ENCODE data around the gene TMEM214. TPM values are rescaled to one million over a fixed set of nuclear protein-coding genes. Genes with fewer than 3 reads are reported as not detected.

Gene TMEM214
- 39.8 and 43.1 TPM in 2 replicates for total RNA-seq

GRCh38 chr2:27032495-27033252 is at the start of gene TMEM214:
TSS of gene TMEM214 (plus strand) at chr2:27032965. CDS start at chr2:27033016, 51 bp downstream.

GRCh38 chr2:27050996-27051901 is 18.5 kb downstream of the TMEM214 start, which contains the start of gene AGBL5:
TSS of gene AGBL5 (plus strand) at chr2:27051668. CDS start at chr2:27052959, 1,291 bp downstream.

GRCh38 chr2:27071277-27071989 is 38.7 kb downstream of the TMEM214 start, which contains the start of gene OST4:
TSS of gene OST4 (minus strand) at chr2:27071654.

GRCh38 chr2:27078267-27079194 is 45.8 kb downstream of the TMEM214 start, which contains the start of gene EMILIN1:
TSS of gene EMILIN1 (plus strand) at chr2:27078615. CDS start at chr2:27079066, 451 bp downstream.

GRCh38 chr2:27086724-27087593 is 54.2 kb downstream of the TMEM214 start, which contains the start of gene KHK:
TSS of gene KHK (plus strand) at chr2:27086772. CDS start at chr2:27087260, 488 bp downstream.

Other genes with a start within 250 kb of the TMEM214 start
- 23.4 and 25.1 TPM in 2 replicates for gene CENPA, start 246.9 kb upstream of the TMEM214 start, total RNA-seq
- not detected in 2 replicates for gene DPYSL5, start 184.8 kb upstream of the TMEM214 start, total RNA-seq
- 1.3 and 1.8 TPM in 2 replicates for gene MAPRE3, start 62.3 kb upstream of the TMEM214 start, total RNA-seq
- 22.6 and 24.2 TPM in 2 replicates for gene AGBL5, start 18.7 kb downstream of the TMEM214 start, total RNA-seq
- 475 and 505 TPM in 2 replicates for gene OST4, start 38.7 kb downstream of the TMEM214 start, total RNA-seq
- gene EMILIN1, start 45.6 kb downstream of the TMEM214 start, total RNA-seq: 188 and 191 TPM in 2 replicates
- 3.2 and 3.6 TPM in 2 replicates for gene KHK, start 53.8 kb downstream of the TMEM214 start, total RNA-seq
- gene CGREF1, start 86.2 kb downstream of the TMEM214 start, total RNA-seq: 1.5 and 2.2 TPM in 2 replicates
- not detected in 2 replicates for gene ABHD1, start 90.8 kb downstream of the TMEM214 start, total RNA-seq
- 57.3 and 57.7 TPM in 2 replicates for gene PREB, start 101.7 kb downstream of the TMEM214 start, total RNA-seq
- not detected in 2 replicates for gene PRR30, start 106.4 kb downstream of the TMEM214 start, total RNA-seq
- not detected in 2 replicates for gene TCF23, start 116.0 kb downstream of the TMEM214 start, total RNA-seq
- gene ATRAID, start 179.1 kb downstream of the TMEM214 start, total RNA-seq: 224 and 227 TPM in 2 replicates
- 27.1 and 28.2 TPM in 2 replicates for gene SLC5A6, start 179.3 kb downstream of the TMEM214 start, total RNA-seq
- 58.7 and 59.6 TPM in 2 replicates for gene CAD, start 184.4 kb downstream of the TMEM214 start, total RNA-seq
- 0.15 and 0.34 TPM in 2 replicates for gene SLC30A3, start 230.1 kb downstream of the TMEM214 start, total RNA-seq
- not detected in 2 replicates for gene DNAJC5G, start 242.5 kb downstream of the TMEM214 start, total RNA-seq
- gene TRIM54, start 249.5 kb downstream of the TMEM214 start, total RNA-seq: 0.17 TPM in 1 of 2 replicates, not detected in the other

Measured in bronchus fibroblast of lung (primary cell).